ENCODE results near the gene ARMH3.

ARMH3 gene

GRCh38 chr10:101941871-101942270 is 114.1 kb downstream of the ARMH3 start:
- DNase-seq (ENCODE audit: low read depth) = peak; percentile 63
- H3K4me3 ChIP-seq (ENCODE audit: control insufficient read depth, low read depth, low read length) = no peak overlapping the region
- TF ChIP-seq CTCF (conservative IDR thresholded peaks at IDR 0.05; ENCODE audit: control insufficient read depth, insufficient read depth, low read depth, low read length) = no peak

- DNase-seq (ENCODE audit: low read depth) = peak; percentile 50
- H3K4me3 ChIP-seq (ENCODE audit: control insufficient read depth, low read depth, low read length) = no peak overlapping the region
- TF ChIP-seq CTCF (conservative IDR thresholded peaks at IDR 0.05; ENCODE audit: control insufficient read depth, insufficient read depth, low read depth, low read length) = no peak
These were observed 115.1 kb downstream of the ARMH3 start for GRCh38 chr10:101940916-101941315.

GRCh38 chr10:101939729-101940128 is 116.2 kb downstream of the ARMH3 start:
- no peak for TF ChIP-seq CTCF (conservative IDR thresholded peaks at IDR 0.05; ENCODE audit: control insufficient read depth, insufficient read depth, low read depth, low read length)
- DNase-seq (ENCODE audit: low read depth) = no peak
- H3K4me3 ChIP-seq (ENCODE audit: control insufficient read depth, low read depth, low read length) = no peak overlapping the region

GRCh38 chr10:101939008-101939648 is 116.8 kb downstream of the ARMH3 start:
- H3K4me3 ChIP-seq (ENCODE audit: control insufficient read depth, low read depth, low read length) = no peak overlapping the region
- TF ChIP-seq CTCF (conservative IDR thresholded peaks at IDR 0.05; ENCODE audit: control insufficient read depth, insufficient read depth, low read depth, low read length) = no peak
- peak; percentile 94 for DNase-seq (ENCODE audit: low read depth)

GRCh38 chr10:101938305-101939007 is 117.5 kb downstream of the ARMH3 start:
- TF ChIP-seq CTCF (conservative IDR thresholded peaks at IDR 0.05; ENCODE audit: control insufficient read depth, insufficient read depth, low read depth, low read length) = no peak
- peak; percentile 89 for DNase-seq (ENCODE audit: low read depth)
- no peak overlapping the region for H3K4me3 ChIP-seq (ENCODE audit: control insufficient read depth, low read depth, low read length)

GRCh38 chr10:101935431-101935830 is 120.5 kb downstream of the ARMH3 start:
- no peak for DNase-seq (ENCODE audit: low read depth)
- no peak for TF ChIP-seq CTCF (conservative IDR thresholded peaks at IDR 0.05; ENCODE audit: control insufficient read depth, insufficient read depth, low read depth, low read length)
- H3K4me3 ChIP-seq (ENCODE audit: control insufficient read depth, low read depth, low read length) = no peak overlapping the region

Data from fibroblast of mammary gland (primary cell).